GM10847 (cell line): ENCODE data around the gene MREG.

Source experiments
- POLR2A ChIP-seq: IDR thresholded peaks from 2 replicates; pipeline ENCODE4 v1.6.1; 2011; ENCODE audit not compliant: insufficient read length; ENCODE audit errors: extremely low read depth

Gene MREG

GRCh38 chr2:216031960-216032689 lies 18.8 kb upstream of the MREG start:
- TF ChIP-seq POLR2A = no peak

GRCh38 chr2:216030216-216030615 lies 16.9 kb upstream of the MREG start:
- TF ChIP-seq POLR2A = no peak

- no peak for TF ChIP-seq POLR2A
Measured at GRCh38 chr2:216029416-216030129, 16.2 kb upstream of the MREG start.

DNA sequence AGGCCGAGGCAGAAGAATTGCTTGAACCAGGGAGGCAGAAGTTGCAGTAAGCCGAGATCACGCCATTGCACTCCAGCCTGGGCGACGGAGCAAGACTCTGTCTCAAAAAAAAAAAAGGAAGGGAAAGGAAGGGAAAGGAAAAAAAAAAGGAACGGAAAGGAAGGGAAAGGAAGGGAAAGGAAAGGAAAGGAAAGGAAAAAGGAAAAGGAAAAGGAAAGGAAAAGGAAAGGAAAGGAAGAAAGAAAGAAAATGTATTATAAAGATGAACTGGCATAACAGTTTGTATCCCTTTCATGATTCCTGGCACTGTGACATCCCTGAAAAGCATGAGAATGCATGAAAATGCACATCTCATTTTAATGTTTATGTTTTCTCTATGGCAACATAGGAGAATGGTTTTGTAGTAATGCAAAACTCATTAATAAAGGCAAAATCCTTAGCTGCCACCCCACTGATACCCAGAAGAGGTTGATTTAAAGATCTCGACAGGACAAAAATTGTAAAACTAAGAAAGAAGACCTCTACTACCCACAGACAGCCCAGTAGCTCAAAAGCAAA lies 11.5 kb upstream of the MREG start:
- TF ChIP-seq POLR2A = no peak

DNA sequence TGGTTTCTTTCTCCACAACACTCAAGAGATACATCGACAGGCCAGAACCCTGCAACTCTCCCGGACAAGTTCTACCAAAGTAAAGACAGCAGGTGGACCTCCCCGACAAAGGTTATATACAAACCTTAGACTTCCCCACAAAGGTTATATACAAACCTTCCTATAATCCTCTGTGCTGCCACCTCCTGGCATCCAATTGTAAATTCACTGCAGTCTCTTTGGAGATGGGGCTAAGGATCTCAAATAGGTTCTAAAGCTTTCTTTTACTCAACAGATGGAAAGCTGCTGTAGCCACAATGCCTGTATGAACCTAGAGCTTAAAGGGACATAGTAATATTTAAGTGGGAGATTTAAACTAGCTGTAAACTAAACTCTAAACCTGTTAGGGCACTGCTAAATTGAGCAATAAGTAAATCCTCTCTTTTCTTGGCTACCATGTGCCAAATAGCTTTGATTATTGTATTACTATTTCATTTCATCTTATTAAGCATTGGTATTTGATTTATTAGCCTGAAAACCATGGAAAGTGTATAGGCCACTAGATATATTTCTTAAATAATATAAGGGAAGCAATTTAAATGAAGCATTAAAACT lies 9.8 kb upstream of the MREG start:
- TF ChIP-seq POLR2A = no peak

- TF ChIP-seq POLR2A = no peak
Measured at GRCh38 chr2:216021768-216022565, 8.6 kb upstream of the MREG start.

- no peak for TF ChIP-seq POLR2A
Measured at GRCh38 chr2:216018709-216019108, 5.4 kb upstream of the MREG start.

DNA sequence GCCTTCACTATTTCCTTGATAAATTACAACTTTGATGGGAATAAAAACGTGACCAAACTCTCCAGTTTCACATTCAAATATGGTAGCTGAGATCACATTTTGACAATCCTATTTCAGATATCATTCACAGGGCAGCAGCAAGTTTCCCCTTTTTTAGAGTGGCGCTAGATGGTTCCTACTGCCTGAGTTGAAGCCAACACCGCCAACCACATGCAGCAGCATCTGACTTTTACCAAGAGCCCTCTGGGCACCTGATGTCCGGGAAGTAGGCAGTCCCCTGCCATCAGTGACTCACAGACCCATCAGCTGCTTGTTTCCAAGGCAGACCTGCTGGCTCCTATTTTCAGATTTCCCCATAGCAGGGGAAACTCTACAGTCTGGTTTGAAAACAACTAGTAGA lies 4.0 kb upstream of the MREG start:
- TF ChIP-seq POLR2A = no peak

GRCh38 chr2:216016581-216016980 lies 3.2 kb upstream of the MREG start:
- TF ChIP-seq POLR2A = no peak

DNA sequence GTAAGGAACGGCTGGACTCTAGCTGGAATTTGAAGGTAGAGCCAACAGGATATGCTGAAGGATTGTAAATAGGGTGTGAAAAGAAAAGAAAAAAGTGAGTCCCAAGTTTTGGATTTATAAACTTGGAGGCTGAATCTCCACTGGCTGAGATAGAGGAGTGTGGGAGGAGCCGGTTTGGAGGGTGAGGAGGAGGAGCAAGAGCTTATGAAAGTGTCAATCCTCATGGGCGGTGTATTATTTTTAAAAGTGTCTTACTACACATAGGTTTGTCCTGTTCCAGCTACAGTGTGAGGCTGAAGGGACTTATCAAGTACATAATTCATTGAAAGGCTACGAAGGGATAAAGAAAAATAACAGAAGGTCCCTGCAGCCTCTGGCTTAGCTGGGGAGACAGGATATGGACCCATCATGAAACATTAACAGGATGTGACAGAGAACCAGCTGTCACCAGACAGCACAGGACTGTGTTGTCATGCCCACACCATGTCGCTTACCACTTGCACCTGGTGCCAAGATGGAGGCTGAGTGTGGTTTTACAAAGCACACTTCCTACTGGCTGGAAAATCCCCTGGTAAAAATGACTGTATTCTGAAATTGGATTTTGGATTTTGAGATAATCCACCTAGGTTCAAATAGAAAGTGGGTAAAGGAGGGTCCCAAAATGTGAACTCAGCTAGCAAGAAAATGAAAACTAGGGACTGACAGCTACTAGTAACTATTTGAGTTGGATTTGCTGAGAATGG lies 2.5 kb upstream of the MREG start:
- TF ChIP-seq POLR2A = no peak

GRCh38 chr2:216014986-216015385 lies 1.6 kb upstream of the MREG start:
- no peak for TF ChIP-seq POLR2A

DNA sequence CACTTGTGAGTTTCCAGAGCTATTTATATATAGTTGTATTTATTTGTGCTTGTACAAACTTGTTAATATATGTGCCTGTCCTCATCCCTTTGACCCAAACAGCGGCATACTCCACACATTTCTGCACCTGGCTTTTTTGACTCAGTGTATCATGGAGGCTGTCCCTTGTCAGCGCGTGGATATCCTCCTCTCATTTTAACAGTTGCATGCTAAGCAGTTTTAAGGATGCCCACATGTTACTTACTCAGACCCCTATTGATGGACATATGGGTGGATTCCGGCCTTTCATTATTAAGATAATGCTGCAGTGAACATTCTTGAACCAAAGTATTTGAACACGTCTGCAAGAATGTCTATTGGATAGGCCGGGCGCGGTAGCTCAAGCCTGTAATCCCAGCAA lies 655 bp upstream of the MREG start:
- no peak for TF ChIP-seq POLR2A

DNA sequence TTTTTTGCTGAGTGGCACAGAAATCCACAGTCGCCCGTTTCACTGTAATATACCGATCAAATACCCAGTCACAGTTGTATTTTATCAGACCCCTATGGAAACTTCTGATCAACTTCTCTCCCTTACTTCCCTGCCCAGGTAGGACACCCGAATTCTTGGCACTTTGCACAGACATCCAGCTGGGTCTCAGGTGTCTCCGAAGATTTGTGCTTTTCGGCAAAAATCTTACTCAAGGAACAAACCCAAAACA lies 596 bp downstream of the MREG start:
- TF ChIP-seq POLR2A = no peak

- no peak for TF ChIP-seq POLR2A
Measured at GRCh38 chr2:216012133-216012829, 1.1 kb downstream of the MREG start.

- TF ChIP-seq POLR2A = no peak
Measured at GRCh38 chr2:216008387-216008786, 5.0 kb downstream of the MREG start.

DNA sequence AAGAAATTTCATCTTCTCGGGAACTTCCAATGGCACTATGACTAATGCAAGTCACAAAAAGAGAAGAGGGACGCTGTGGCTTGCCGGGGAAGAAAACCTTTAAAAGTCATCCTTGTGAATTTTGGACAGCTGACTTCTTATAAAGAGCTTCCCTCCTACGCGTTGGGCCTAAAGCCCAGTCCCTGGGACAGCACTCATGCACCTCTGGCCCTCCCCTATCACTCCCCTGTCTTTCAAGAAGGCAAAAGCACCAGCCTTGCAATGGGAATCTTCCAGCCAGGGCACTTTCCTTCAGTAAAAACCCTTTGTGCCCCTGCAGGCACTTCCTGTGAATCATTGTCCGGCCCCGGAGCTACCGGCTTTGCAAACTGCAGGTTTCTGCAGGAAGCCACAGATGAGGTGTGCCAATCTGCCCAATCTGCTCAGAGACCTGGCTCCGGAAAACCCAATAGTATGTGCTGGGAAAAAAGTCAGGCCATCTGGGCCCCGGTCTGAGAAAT lies 7.1 kb downstream of the MREG start:
- TF ChIP-seq POLR2A = no peak
